Caco-2 (cell line): ENCODE measurements around the gene RUFY1. TPM values are rescaled to one million over a fixed set of nuclear protein-coding genes. Genes with fewer than 3 reads are reported as not detected.
"Not testable (repeated sequence)": the region's sequence is repeated elsewhere in the genome, so short reads cannot be mapped to it uniquely, and the experiment has no call there.

Source experiments
- BruUV-seq: library from RNA; stranded (reverse); fragments of 400-500 nt; replicated peaks from 2 replicates; lab custom pipeline; 2021; lab: Mats Ljungman, UMichigan
- CTCF ChIA-PET: fragments of 300-600 bp; sonication (Branson Sonifier 250); formaldehyde crosslinking; loops from one replicate; lab custom pipeline; 2022; ENCODE audit warnings: antibody characterized with exemption; lab: Charles Lee
- POLR2A ChIA-PET: fragments of 300-600 bp; sonication (Branson Sonifier 250); formaldehyde crosslinking; loops from one replicate; lab custom pipeline; 2022; ENCODE audit warnings: antibody characterized with exemption; lab: Charles Lee
- DNase-seq, 2 experiments: peaks; one replicate each; pipeline versions ENCODE4 v3.0.0 to v3.0.0-alpha.2; 2020 to 2022
- H3K27me3 ChIP-seq: replicated peaks from 2 replicates; pipeline ENCODE4 v1.6.0; 2011; ENCODE audit warnings: low read length; ENCODE audit not compliant: control insufficient read depth, insufficient read depth
- H3K36me3 ChIP-seq: 2 replicates; pipeline ENCODE4 v1.5.1; 2011; ENCODE audit warnings: low read length; ENCODE audit not compliant: control insufficient read depth, insufficient read depth
- H3K4me1 ChIP-seq: fragments of 250-450 bp; sonication (Bioruptor Pico); 2 replicates; pipeline ENCODE4 v1.5.1; 2020; ENCODE audit warnings: mild to moderate bottlenecking
- H3K4me3 ChIP-seq: 2 replicates; pipeline ENCODE4 v1.5.1; 2011; ENCODE audit warnings: low read depth, mild to moderate bottlenecking, control low read depth, low read length
- H3K9me3 ChIP-seq: fragments of 250-450 bp; sonication (Bioruptor Pico); 2 replicates; pipeline ENCODE4 v1.5.1; 2020; ENCODE audit warnings: mild to moderate bottlenecking, moderate library complexity
- H3K27ac Mint-ChIP-seq: one replicate; pipeline ENCODE4 v1.8.0; 2022; ENCODE audit warnings: mixed read lengths; ENCODE audit not compliant: unreplicated experiment
- H3K27me3 Mint-ChIP-seq: one replicate; pipeline ENCODE4 v1.8.0; 2022; ENCODE audit warnings: mixed read lengths; ENCODE audit not compliant: insufficient read depth, unreplicated experiment
- H3K36me3 Mint-ChIP-seq: one replicate; pipeline ENCODE4 v1.8.0; 2022; ENCODE audit warnings: mild to moderate bottlenecking, mixed read lengths; ENCODE audit not compliant: insufficient read depth, unreplicated experiment
- H3K4me1 Mint-ChIP-seq: one replicate; pipeline ENCODE4 v1.8.0; 2022; ENCODE audit warnings: low read depth, mixed read lengths; ENCODE audit not compliant: unreplicated experiment
- H3K4me3 Mint-ChIP-seq: one replicate; pipeline ENCODE4 v1.8.0; 2022; ENCODE audit warnings: mild to moderate bottlenecking, moderate library complexity, mixed read lengths; ENCODE audit not compliant: unreplicated experiment
- H3K9me3 Mint-ChIP-seq: one replicate; pipeline ENCODE4 v1.8.0; 2022; ENCODE audit warnings: mixed read lengths; ENCODE audit not compliant: unreplicated experiment
- CTCF ChIP-seq, 2 experiments: fragments of 200-600 bp in 1 of 2; IDR thresholded peaks; 1 replicate in 1 of 2; 2 replicates in 1 of 2; pipeline versions ENCODE4 v1.5.1 to v1.8.0; 2011 to 2022; ENCODE audit warnings: antibody characterized with exemption in 1 of 2, control low read depth in 1 of 2, inconsistent platforms in 1 of 2, low read depth in 1 of 2, low read length in 1 of 2, mild to moderate bottlenecking in 1 of 2, moderate library complexity in 1 of 2; ENCODE audit not compliant: insufficient read depth in 1 of 2, severe bottlenecking in 1 of 2, unreplicated experiment in 1 of 2
- intact Hi-C: fragments of 100-400 bp; cut with micrococcal nuclease; formaldehyde crosslinking; loops from one replicate; pipeline ENCODE4 v1.10.0; 2022; ENCODE audit not compliant: unreplicated experiment
- total RNA-seq: library from RNA; stranded (reverse); gene quantifications from 2 replicates; pipeline ENCODE4 v1.2.3, GENCODE V29; 2022

RUFY1 gene
- total RNA-seq, 1 experiment from 2014 or later: 36.3 TPM

GRCh38 chr5:179516221-179516620, 34.1 kb upstream of the RUFY1 start:
- CTCF ChIA-PET: no interaction called here
- TF ChIP-seq CTCF (IDR thresholded peaks at IDR 0.05; ENCODE audit: insufficient read depth in 1 of 2, low read depth in 1 of 2, low read length in 1 of 2, severe bottlenecking in 1 of 2, unreplicated experiment in 1 of 2): no peak
- Mint-ChIP-seq H3K4me3 (no peak overlapping the region), H3K36me3 (no peaks in the 10 kb centered on the region), H3K9me3 (no peaks in the 10 kb centered on the region), H3K27ac (no peak overlapping the region), H3K4me1 (peaks cover 12% of the 10 kb centered on the region), H3K27me3 (no peaks in the 10 kb centered on the region)
- H3K36me3 ChIP-seq: no peaks in the 10 kb centered on the region
- H3K4me1 ChIP-seq: peaks cover 3% of the 10 kb centered on the region; the same call in 1 of the 2 replicates
- H3K4me3 ChIP-seq: no peak overlapping the region
- intact Hi-C loops: no loop called here
- POLR2A ChIA-PET: no interaction called here
- no TSS peak for BruUV-seq
- H3K27me3 ChIP-seq: no peaks in the 10 kb centered on the region; the same call in 1 of the 2 replicates
- no peaks in the 10 kb centered on the region for H3K9me3 ChIP-seq
- no peak for DNase-seq

GRCh38 chr5:179517746-179518145, 32.6 kb upstream of the RUFY1 start:
- H3K9me3 Mint-ChIP-seq, H3K36me3 Mint-ChIP-seq, intact Hi-C loops, POLR2A ChIA-PET, H3K27me3 Mint-ChIP-seq, H3K4me3 Mint-ChIP-seq, DNase-seq, H3K27ac Mint-ChIP-seq, H3K4me3 ChIP-seq, H3K9me3 ChIP-seq, H3K36me3 ChIP-seq, H3K4me1 ChIP-seq, H3K27me3 ChIP-seq, CTCF ChIA-PET, BruUV-seq: not testable (repeated sequence)
- peaks cover 12% of the 10 kb centered on the region for H3K4me1 Mint-ChIP-seq

GRCh38 chr5:179518369-179518768, 32.0 kb upstream of the RUFY1 start:
- not testable (repeated sequence) for H3K36me3 Mint-ChIP-seq

GRCh38 chr5:179519416-179520070, 30.8 kb upstream of the RUFY1 start:
- H3K4me3 ChIP-seq, H3K36me3 ChIP-seq, intact Hi-C loops, H3K4me1 ChIP-seq, H3K36me3 Mint-ChIP-seq, POLR2A ChIA-PET, H3K4me1 Mint-ChIP-seq, H3K27me3 Mint-ChIP-seq, H3K4me3 Mint-ChIP-seq, H3K27ac Mint-ChIP-seq, DNase-seq, H3K9me3 ChIP-seq, H3K9me3 Mint-ChIP-seq, H3K27me3 ChIP-seq, BruUV-seq: not testable (repeated sequence)
- CTCF ChIA-PET: interaction anchor here (1.1 kb wide), 1 partner anchor 40 kb away, joined by 3 read pairs; no protein-coding TSS in a partner anchor

More at GRCh38 chr5:179518369-179518768, 32.0 kb upstream of the RUFY1 start:
- DNase-seq, H3K4me3 Mint-ChIP-seq, H3K36me3 ChIP-seq, H3K9me3 Mint-ChIP-seq, BruUV-seq, CTCF ChIA-PET, H3K4me1 ChIP-seq, H3K27me3 Mint-ChIP-seq, H3K9me3 ChIP-seq, H3K4me3 ChIP-seq, H3K27me3 ChIP-seq, intact Hi-C loops, POLR2A ChIA-PET, H3K27ac Mint-ChIP-seq: not testable (repeated sequence)
- peaks cover 12% of the 10 kb centered on the region for H3K4me1 Mint-ChIP-seq

- CTCF ChIA-PET, H3K27me3 Mint-ChIP-seq: not testable (repeated sequence)
Measured at GRCh38 chr5:179522107-179522506, 28.2 kb upstream of the RUFY1 start.

More at GRCh38 chr5:179522107-179522506, 28.2 kb upstream of the RUFY1 start:
- H3K4me1 Mint-ChIP-seq, POLR2A ChIA-PET, H3K9me3 ChIP-seq, H3K27me3 ChIP-seq, H3K36me3 Mint-ChIP-seq, DNase-seq, H3K36me3 ChIP-seq, H3K4me3 Mint-ChIP-seq, intact Hi-C loops, H3K9me3 Mint-ChIP-seq, H3K4me3 ChIP-seq, BruUV-seq, H3K27ac Mint-ChIP-seq, H3K4me1 ChIP-seq: not testable (repeated sequence)
